Activated T-cell treated with anti-CD3 and anti-CD28 coated beads, Interleukin-2, amount 50 U/mL, for 48 hours (primary cell): ENCODE data around the gene GAK.

Experiments
- DNase-seq, 2 experiments: peaks; one replicate each; pipeline ENCODE4 v3.0.0-alpha.2; 2020

GAK gene

GRCh38 chr4:867526-868250 lies 64.4 kb downstream of the GAK start:
- DNase-seq: no peak

- DNase-seq: peak; percentile 33 to 47
These were observed 65.2 kb downstream of the GAK start for GRCh38 chr4:866761-867390.

- no peak for DNase-seq
These were observed 65.9 kb downstream of the GAK start for GRCh38 chr4:866068-866760.

- DNase-seq: no peak
These were observed 66.5 kb downstream of the GAK start for GRCh38 chr4:865572-865971.

- DNase-seq: no peak
These were observed 67.0 kb downstream of the GAK start for GRCh38 chr4:865121-865465.

- DNase-seq: no peak
These were observed 67.5 kb downstream of the GAK start for GRCh38 chr4:864456-865120.

GRCh38 chr4:860561-860960 lies 71.6 kb downstream of the GAK start:
- DNase-seq: no peak

- DNase-seq: no peak
These were observed 72.6 kb downstream of the GAK start for GRCh38 chr4:859496-859895.

GRCh38 chr4:858831-859451 lies 73.2 kb downstream of the GAK start:
- DNase-seq: no peak

- DNase-seq: no peak
These were observed 74.1 kb downstream of the GAK start for GRCh38 chr4:858041-858481.

- DNase-seq: no peak
These were observed 74.7 kb downstream of the GAK start for GRCh38 chr4:857461-857860.

GRCh38 chr4:856225-856901 lies 75.8 kb downstream of the GAK start:
- peak in 1 of 2 experiments; percentile 35 for DNase-seq

- DNase-seq: no peak
These were observed 76.3 kb downstream of the GAK start for GRCh38 chr4:855880-856224.

GRCh38 chr4:854356-854755 lies 77.8 kb downstream of the GAK start:
- no peak for DNase-seq

GRCh38 chr4:853416-853781 lies 78.7 kb downstream of the GAK start:
- DNase-seq: no peak

- DNase-seq: no peak
These were observed 80.2 kb downstream of the GAK start for GRCh38 chr4:851701-852430.

- DNase-seq: no peak
These were observed 81.7 kb downstream of the GAK start for GRCh38 chr4:850323-850945.

GRCh38 chr4:849478-850175 lies 82.5 kb downstream of the GAK start:
- no peak for DNase-seq

- no peak for DNase-seq
These were observed 83.2 kb downstream of the GAK start for GRCh38 chr4:848803-849477.

GRCh38 chr4:848307-848691 lies 83.8 kb downstream of the GAK start:
- no peak for DNase-seq
